HG02885 (cell line): Measurements from ENCODE around the gene JAZF1.

ENCODE experiments used
- ATAC-seq: cut with Tn5 transposase; IDR thresholded peaks from one replicate; pipeline ENCODE4 v1.9.1; 2021; ENCODE audit warnings: mild to moderate bottlenecking; ENCODE audit not compliant: unreplicated experiment, poor library complexity

JAZF1 gene

DNA sequence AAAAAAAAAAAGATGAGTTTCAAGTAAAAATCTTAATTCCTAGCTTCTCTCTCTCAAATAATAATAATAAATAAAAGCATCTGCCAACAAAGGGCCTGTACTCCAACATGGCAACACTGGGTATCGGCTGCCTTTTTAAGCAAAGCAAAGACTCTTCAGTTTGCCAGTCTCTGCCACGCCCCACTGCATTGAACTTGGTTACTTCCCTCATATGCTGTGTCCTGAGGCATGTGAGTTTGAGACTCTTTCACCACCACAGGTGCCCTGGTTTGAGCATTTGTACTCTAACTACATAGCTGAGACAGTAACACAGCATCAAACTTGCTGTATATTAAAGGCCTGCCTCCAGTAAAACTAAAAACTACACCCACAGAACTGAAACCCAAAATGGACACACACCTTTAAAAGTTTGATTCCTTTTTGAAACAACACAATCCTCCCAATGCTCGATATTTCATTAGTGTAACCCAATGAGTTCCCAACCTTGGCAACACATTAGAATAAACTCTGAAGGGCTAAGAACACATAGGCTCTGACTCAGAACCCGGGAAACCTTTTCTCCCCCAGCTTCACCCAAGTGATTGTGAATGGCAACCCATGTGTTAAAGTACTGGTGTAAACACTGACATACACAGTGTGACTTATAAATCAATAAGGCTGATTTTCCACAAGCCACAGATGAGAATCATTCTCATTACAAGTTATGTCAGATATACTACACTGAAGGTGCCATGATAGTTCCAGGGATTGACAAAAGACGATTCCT lies 12.0 kb downstream of the JAZF1 start:
- ATAC-seq: no peak

DNA sequence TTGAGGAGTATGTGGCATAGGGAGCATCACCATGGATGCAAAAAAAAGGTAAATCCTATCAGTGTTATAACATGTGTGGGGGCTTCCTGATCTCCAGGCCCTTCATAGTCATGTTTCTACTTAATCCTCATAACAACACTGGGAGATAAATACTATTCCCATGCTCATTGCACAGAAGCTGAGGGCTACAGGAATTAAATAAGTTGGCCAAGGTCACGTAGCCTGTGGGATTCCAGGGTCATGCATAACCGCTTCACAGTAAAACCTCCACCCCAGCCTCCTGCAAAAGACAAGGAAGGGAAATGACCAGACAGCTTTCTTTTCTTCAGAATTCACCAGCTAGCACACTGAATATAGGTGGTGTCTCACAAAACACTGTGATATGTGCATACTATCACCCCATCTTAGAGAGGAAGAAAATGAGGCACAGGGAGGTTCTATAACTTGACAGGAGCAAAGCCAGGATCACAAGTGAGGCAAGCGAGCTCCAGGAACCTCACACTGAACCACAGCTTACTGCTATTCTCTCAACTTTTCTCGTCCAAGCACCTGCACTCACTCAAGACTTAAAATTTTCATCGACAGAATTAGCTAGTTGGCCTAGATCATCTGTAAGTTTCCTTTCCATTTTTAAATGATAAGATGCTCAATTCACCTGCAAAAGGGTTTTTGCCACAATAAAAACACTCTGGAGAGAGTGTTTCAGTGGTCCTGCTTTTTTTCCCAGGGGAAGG lies 13.4 kb downstream of the JAZF1 start:
- ATAC-seq: no peak

DNA sequence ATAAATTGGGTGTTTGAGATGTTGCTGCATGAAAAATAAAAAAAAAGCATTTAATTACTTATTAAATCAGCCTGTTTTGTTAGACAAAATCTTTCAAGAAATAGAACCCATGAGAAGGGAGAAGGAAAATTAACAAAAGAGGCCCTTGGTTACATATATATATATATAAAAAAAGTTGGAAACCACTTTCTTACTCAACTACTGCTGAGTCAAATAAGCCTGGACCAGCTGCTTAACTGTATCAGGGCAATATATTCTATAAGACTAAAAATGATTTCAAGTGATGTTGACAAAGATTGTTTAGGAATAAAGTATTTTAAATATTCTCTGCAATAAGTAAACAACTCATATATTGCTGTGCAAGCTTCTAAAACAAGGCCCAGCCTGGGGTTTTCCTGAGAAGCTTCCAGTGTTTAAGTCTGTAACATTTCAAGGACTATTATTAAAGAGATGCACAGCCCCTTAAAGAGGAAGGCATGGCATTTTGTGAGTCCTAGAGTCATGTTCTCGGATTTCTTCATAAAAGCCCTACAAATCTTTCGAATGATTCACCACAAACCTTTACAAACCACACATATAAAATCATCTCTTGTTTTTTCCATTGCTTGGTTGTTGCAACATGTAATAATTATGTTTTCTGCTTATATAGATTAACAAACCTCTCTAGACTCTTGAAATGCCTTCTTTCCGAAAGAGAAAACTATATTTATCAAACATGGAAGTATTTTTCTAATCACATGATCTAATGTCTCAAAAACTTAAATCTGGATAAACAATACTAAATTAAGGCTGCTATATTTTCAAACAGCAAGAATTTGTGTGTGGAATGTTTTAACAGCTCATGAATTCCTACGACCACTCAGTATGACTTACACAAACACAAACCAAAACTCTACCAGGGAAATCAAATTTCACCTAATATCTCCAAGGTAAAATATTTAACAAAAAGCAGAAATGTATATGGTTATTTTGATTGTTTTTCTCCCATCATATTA lies 14.3 kb downstream of the JAZF1 start:
- ATAC-seq: no peak

DNA sequence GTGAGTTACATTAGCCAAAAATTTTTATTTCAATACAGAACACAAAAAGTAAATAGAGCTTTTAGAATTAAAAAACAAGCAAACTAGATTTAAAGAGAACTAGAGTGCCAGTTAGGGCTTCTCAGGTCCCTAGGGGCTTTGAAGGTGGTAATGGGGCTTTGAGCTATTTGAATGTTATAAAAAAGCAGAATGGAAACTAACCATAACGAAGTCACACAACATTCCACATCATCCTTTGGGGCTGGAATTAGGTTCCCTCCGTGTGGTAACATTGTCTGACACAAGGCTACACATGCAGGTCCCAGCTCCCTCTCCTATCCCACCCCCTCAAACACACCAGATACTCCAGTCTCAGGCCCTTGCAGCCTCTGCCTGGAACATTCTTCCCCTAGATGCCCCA lies 15.3 kb downstream of the JAZF1 start:
- no peak for ATAC-seq

DNA sequence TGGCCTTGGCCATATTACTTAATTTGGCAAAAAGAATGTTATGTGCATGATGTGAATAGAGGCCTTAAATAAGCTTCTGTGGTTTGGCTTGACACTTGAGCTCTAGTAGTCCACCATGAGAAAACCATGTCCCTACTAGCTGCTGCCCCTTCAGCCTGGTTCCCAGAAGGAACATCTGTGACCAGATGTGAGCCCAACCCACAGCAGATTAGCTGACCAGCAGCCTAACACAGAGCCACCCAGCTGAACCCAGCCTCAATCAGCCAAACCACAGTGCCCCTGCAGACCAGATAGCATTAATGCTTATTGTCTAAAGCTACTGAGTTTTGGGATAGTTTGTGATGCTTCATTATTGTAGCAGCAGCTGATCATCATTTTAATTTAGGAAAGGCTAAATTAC lies 16.6 kb downstream of the JAZF1 start:
- ATAC-seq: no peak

DNA sequence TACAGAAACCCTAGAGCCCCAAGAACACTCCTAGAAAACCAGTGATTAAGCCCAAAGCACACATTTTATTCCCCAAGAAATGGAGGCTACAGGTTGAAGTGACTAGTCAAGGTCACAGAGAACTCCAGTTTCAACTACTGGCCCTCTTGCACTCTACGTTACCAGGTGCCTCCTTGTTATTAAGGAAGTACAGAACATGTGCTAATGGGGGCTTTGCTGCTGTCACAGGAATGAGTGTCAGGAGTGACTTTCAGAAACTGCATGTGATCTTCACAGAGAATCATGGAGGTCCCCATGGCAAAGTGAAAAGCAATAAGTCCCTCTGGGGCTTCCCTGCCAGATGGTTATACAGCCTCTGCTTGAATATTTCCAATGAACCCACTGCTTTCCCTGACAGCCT lies 19.3 kb downstream of the JAZF1 start:
- no peak for ATAC-seq

DNA sequence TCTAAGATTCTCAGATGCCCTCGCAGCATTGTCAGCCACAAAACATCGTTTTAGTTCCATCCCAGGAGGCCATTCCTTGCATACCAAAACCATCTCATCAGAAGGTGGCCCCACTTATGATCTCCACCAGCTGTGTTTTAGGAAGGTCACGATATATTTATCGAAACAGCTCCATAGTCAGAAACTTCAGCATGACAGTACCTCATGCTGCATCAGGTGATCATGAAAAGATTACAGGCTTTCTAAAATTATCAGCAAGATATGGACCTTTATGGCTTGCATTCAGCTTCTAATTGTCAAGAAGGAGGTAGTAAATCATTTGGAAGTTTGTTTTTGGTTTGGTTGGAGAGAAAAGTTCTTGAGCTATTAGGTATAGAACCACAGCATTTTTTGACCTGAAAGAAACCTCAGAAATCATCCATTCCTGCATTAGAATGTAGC lies 20.0 kb downstream of the JAZF1 start:
- ATAC-seq: no peak

DNA sequence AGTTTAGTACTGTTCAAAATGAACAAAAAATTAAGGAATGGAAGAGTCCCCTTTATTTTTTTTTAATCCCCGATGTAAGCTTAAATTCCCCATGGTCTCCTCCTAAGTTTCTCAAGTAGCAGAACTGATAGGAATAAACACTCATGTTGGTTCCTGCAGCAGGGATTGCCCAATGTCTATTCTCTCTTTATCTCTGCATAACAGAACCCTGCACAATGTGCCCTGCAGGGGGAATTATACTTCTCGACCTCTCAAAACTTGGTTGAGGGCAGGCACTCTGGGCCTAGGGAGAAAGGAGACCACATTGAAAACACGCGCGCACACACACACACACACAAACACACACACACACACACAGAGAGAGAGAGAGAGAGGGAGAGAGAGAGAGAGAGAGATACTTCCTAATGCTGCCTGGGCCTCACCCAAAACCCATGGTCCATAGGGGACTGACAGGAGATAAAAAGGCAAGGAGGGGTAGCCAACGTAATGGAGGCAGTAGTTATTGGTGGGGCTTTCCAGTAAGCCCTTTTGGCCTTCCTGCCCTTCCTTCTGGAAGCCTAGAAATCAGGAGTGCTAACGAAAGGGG lies 22.7 kb downstream of the JAZF1 start:
- ATAC-seq: no peak

DNA sequence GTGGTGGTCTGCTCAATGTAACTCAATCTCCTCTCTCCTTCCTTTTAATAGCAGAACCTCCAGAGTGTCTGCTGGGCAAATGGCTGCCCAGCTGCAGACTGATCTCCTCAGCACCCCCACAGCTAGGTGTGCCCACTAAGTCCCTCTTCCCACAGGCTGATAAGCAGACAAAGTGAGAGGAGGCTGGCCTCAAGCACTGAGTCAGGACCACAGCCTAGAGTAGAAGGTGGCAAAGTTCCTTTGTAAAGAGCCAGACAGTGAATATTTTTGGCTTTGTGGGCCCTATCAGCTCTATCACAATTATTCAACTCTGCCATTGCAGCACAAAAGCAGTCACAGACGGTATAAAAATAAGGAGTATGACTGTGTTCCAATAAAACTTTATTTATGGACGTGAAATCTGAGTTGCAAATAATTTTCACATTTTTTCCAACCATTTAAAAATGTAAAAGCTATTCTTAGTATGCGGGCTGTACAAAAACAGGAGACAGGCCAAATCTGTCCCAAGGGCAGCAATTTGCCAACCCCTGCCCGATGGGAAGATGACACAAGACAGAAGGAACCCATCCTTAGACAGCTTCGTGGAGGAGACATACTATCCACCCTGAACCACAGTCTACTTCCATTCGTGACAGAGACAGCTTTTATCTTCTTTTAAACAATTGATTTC lies 23.4 kb downstream of the JAZF1 start:
- no peak for ATAC-seq

DNA sequence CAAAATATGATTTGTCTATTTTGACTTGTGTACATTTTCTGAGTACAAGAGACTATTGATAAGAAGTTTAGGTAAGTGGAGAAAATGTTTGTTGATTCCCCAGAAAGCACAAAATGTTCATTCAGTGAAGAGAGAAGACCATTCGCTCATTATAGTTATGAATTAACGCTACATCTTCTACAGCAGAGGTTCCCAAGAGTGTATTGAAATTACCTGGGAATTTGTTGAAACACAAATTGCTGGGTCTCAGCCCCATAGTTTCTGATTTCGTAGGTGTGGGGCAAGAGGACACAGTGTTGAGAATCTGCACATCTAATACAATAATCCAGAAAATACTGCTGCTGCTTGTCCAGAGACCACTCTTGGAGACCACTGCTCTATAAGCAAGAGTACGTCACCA lies 24.2 kb downstream of the JAZF1 start:
- no peak for ATAC-seq

DNA sequence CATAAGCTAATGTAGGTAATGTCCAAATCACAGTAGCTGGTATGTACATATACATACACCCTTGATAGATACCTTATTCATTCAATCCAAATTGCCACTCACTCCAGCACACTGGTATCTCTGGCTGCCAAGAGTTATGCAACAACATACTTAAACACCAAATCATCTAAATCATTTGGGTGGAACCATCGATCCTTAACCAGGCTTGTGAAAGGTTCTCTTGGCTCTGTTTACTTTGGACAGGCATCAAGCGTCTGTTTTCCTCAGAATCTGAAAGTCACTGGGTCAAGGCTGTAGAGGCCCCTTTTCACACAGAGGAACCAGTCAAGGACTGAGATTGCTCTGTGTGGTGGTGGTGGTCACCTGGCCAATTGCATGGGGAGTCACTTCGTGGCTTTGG lies 24.6 kb downstream of the JAZF1 start:
- ATAC-seq: no peak

DNA sequence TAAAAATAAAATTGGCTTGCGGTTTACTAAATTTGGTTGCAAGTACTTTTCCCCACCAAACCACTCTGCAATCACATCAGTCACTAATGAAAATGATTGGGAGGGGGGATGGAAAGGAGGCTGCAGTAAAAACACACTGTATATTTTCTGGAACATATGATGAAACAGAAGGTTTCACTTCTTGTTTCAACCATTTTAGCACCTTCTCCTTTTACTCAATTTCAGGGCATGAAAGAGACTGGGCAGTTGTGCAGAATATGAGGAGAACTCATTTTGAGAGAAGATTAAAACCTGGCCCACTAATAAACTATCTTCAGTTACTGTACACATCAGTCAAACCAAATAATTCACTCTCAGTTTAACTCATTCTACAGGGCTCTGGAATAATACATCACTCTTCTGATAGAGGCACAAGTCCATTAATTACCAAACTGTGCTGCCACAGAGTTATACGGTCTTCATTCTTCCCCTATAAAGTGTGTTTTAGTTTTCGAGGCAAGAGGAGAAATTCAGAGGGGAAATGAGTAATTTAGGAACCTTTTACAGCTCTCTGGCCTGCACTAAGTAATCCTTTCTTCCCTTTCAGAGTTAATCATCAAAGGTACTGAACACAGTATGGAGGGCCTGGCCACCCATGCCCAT lies 25.5 kb downstream of the JAZF1 start:
- ATAC-seq: peak; percentile 81

DNA sequence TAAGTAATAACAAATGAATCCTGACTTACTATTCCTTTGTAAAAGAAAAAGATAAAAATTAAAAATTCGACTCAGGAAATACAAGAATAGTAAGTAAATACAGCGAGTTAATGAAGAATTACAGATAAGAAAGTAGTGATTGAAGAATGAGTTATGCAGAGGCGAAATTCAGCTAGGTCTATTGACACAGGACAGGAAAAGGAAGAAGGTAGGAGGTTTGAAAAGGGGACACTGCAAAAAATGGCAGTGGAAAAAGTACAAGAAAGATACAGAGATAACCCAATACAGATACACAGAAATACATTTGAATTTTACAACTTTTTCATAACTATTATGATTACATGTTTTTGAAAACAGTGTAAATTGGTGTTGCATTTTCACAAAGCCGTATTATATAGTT lies 28.0 kb downstream of the JAZF1 start:
- no peak for ATAC-seq

DNA sequence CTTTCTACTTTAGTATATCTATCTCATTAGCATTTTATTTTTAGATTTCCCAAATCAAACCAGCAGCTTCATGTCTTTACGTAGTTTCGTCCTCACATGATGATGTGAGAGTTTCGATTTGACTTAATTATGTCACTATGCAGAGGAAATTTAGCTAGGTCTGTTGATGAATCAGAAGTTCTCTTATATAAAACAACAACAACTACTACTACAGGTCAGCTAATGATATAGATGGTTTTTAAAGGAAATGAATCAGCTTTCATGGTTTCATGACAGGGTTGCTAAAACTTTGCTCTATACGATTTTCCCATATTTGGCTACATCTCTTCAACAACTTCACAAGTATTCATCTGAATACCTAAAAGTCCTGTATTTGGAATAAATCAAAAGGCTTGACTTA lies 28.6 kb downstream of the JAZF1 start:
- peak; percentile 36 for ATAC-seq

DNA sequence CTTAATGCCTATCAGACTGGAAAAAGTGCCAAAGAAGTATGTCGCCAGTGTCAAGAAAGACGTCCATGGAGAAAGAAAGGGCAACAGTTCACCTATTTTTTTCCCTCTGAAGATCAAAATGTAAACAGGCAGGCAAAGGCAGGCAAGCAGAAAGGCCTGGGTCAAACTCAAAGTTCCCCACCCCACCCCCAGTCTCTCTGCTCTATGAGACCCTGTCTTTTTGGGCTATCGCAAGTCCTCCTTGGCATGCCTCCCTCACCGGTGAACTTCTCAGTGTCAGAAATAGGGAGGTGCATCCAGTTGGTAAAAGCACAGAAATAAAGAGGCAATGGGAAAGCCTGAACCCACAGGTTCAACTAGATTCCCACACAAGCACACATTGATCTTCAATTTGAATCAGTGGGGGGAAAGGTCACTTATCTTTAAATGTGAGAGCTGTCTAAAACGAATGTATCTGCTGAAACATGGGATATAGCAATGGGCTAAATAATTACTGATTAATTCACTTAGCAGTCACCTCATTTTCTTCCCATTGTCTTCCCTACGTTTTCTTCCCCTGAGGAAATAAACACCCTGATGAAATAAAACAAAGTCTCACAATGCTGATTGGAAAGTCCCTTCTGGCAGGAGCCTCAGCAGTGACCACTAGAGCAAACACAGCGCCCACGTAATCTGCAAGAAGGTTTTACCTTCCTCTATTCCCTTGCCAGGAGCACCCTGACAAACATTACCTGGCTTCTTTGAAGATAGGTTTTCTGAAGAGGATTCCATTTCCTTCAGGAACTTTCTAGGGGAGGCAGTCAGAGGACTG lies 31.1 kb downstream of the JAZF1 start:
- peak; percentile 54 for ATAC-seq

DNA sequence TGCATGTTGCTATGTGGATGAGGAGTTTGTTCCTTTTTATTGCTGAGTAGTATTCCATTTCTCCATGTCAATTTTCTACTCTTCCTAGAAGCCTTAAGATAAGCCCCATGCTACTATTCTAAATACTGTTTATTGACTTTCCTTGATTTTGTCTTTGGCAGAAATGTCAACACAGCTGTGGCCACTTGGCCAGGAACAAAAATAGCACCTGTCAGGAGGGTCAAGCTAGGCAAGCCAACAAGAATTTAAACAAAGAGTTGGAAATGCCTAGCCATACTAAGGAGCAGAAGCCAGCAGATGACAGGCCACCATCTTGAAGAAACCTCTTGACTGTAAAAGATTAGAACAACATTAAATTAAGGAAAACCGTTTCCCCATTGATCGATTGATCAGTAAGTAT lies 34.7 kb downstream of the JAZF1 start:
- ATAC-seq: no peak

DNA sequence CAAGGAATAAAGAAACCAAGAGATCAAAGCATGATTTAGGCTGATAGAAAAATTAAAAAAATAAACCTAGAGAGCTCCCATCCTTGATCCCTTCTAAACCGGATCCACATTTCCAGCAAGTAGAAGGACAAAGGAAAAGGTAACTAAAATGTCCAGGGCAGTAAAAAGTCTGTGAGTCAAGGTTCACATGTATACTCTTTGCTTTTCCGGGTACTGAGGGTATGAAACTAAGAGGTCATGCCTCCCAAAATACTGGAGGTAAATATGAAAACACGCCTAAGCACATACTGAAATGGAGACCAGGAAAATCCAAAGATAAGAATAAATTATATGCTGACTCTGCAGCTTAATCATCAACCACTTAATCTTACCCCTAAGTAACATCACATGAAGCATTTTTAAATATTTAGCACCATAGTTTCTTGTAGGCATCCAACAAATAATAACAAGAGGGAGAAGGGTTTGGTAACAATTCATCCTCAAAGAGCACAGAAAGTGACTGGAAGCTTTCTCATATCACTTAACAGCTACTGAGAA lies 35.4 kb downstream of the JAZF1 start:
- ATAC-seq: no peak

DNA sequence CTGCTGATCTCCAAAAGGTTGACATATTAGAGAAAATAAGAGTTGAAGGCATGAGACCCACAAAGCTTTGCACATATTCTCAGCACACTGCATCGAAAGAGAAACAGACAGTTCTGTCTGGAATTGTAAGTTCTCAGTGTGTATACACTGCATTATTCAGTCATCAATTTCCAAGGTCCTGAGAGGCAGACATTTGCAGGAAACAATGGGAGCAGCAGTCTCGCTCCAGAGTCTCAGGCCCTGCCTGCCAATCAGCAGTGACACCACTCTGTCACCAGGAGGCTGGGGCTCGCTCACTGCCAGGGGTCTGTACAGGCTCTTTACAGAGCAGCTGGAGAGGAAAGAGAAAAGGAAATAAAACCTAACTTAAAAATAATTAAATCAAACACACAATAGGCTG lies 36.3 kb downstream of the JAZF1 start:
- no peak for ATAC-seq
